DMS 273 (cell line): ENCODE data around the gene POU6F1.

ENCODE experiments used
- DNase-seq: peaks from one replicate; lab custom pipeline; 2025; ENCODE audit not compliant: unreplicated experiment; lab: John Stamatoyannopoulos, UW

Gene POU6F1

GRCh38 chr12:51198568-51199365 lies 19.1 kb downstream of the POU6F1 start:
- DNase-seq = no peak

- DNase-seq = no peak
These were observed 19.9 kb downstream of the POU6F1 start for GRCh38 chr12:51197736-51198567.

DNA sequence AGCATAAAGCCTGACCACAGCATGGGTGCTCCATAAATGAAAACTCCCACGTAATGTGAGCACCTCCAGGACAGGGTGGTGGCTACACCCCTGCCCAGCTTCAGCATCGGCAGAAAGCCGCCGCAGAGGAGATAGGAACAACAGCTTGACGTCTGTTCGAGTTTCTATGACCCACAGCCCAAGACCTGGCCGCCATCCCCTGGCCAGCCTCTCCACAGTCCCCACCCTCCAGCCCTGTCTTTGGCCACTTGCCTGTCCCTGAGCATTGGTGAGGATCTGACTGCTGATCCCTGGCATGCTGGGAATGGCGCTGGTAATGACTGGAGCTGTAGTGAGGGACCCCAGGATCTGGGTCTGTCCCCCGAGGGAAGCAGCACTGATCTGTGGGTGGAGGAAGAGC lies 21.3 kb downstream of the POU6F1 start:
- no peak for DNase-seq

DNA sequence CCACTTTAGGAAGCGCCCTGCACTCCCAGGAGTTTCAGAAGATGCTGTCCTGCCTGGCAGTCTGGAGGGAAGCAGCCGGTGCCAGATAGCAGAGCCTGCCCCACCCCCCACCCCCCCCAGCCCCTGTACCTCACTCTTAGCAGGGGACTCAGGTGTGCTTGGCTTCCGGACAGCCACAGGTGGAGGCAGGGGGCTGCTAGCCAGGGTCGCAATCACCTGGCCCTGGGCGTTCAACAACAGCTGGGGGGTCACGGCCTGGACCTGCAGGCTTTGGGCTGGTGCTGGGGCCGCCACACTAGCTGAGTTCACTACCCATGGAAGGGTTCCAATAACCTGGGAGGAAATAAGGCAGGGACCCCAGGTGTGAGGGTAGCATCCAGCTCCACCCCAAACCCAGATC lies 22.0 kb downstream of the POU6F1 start:
- DNase-seq = no peak

DNA sequence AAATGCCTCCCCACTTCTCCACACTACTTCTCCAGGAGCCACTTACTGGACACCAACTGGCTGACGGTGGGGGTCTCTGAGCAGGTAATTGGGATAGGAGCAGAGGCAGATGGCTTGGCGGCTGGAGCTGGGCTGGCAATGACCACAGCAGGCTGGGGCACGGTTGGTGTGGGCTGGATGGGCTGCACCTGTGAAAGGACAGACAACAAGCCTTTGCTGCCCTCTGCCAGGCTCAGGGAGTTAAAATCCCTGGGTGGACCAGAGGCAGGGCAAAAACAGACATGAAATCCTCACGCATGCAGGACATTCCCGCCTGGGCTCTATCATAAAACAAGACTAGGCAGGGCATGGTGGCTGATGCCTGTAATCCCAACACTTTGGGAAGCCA lies 25.6 kb downstream of the POU6F1 start:
- DNase-seq = peak; percentile 8

GRCh38 chr12:51191516-51192283 lies 26.2 kb downstream of the POU6F1 start:
- no peak for DNase-seq

DNA sequence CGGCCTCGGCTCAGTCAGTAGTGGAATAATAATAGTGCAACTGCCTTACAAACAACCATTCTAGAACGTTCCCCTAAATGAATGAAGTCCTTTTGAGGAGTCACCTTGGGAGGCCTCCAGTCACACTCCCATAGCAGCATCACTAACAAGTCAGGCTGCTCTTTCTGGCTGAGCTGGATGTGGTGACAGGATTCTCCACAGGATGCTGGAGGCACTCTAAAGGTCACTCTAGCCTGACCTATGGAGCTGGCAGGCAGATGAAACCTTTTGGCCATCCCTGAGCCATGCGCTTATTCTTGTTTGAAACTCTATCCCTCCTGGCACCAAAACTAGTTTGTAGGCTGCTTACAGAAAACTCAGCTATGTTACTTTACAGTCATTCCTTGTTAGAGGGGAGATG lies 27.0 kb downstream of the POU6F1 start:
- DNase-seq = no peak

- no peak for DNase-seq
These were observed 28.0 kb downstream of the POU6F1 start for GRCh38 chr12:51189790-51190355.

DNA sequence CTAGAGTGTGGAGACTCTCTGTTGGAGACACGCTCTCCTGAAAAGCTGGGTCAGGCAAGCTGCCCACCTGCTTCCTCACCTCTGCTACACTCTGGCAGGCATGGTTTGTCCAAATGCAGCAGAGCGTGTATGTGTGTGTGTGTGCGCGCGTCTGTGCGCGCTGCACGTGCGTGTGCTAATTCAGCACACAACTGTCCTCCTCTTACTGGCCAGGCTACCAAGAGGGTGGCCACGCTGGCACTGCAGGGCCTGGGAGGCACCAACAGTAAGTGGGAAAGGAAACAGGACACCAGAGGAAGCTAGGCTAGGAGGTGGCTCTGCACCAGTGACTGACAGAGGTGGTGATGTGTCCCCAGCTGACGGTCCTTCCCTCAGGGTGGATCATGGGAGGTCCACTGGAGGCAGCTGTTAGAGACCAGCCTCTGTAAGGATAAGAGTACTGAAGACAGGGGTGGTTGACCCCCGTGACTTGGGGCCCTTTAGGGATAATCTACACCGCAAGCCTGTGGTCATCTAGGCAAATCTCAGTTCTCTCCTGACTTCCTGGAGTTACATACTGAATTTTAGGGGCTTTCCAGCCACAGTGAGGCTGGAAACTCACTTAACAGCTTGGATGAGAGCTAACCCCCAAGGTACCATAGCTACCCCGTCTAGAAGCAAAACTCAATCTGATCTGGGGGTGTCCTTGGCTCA lies 29.4 kb downstream of the POU6F1 start:
- no peak for DNase-seq

DNA sequence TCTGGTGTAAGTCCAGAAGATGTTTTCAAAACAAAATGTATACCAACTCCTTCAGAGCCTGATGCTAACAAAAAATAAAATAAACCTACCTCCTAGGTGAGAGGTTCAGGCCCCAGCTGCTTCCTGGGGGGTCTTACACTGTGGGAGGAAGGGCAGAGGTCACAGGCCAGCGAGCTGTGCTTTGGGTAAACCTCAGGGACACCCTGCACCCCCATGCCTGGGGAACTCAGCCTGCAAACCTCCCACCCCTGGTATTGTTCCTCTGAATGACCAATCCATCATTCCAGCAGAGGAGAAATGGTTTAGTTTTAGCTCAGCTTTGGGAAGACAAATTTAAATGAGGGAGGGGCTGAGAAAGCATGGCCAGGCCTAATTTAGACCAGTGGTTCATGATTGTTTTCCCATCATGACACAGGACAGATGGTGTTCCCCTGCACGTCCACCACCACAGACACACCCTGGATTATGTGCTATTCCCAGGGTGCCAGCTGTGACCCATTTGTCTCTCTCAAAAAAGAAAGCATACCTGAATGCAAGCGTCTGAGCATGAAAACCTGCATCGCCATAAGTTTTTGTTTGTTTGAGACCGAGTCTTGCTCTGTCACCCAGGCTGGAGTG lies 30.4 kb downstream of the POU6F1 start:
- peak; percentile 30 for DNase-seq

- DNase-seq = no peak
These were observed 31.3 kb downstream of the POU6F1 start for GRCh38 chr12:51186465-51187085.

- DNase-seq = no peak
These were observed 32.6 kb downstream of the POU6F1 start for GRCh38 chr12:51185171-51185717.

- peak; percentile 94 for DNase-seq
These were observed 34.0 kb downstream of the POU6F1 start for GRCh38 chr12:51183816-51184215.

GRCh38 chr12:51183349-51183748 lies 34.5 kb downstream of the POU6F1 start:
- no peak for DNase-seq

DNA sequence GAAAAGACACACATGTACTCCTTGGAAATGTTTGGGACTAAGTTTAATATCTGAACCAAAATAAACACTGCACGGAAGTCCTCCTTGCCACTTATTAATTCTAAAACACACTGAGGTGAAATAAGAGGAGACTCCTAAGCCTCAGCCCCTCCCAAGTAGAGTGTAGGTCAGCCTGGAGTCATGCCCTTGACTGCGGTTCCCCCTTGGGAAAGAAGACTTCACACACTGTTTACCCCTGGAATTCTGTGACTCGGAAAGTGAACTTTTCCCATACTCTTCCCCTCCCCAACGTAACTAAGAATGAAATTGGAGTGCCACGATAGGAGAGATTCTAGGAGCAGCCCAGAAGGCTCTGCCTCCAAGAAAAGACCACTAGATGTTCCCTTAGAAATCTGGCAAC lies 36.3 kb downstream of the POU6F1 start:
- no peak for DNase-seq

GRCh38 chr12:51177897-51178296 lies 40.0 kb downstream of the POU6F1 start:
- DNase-seq = no peak

GRCh38 chr12:51174501-51174900 lies 43.4 kb downstream of the POU6F1 start:
- no peak for DNase-seq

DNA sequence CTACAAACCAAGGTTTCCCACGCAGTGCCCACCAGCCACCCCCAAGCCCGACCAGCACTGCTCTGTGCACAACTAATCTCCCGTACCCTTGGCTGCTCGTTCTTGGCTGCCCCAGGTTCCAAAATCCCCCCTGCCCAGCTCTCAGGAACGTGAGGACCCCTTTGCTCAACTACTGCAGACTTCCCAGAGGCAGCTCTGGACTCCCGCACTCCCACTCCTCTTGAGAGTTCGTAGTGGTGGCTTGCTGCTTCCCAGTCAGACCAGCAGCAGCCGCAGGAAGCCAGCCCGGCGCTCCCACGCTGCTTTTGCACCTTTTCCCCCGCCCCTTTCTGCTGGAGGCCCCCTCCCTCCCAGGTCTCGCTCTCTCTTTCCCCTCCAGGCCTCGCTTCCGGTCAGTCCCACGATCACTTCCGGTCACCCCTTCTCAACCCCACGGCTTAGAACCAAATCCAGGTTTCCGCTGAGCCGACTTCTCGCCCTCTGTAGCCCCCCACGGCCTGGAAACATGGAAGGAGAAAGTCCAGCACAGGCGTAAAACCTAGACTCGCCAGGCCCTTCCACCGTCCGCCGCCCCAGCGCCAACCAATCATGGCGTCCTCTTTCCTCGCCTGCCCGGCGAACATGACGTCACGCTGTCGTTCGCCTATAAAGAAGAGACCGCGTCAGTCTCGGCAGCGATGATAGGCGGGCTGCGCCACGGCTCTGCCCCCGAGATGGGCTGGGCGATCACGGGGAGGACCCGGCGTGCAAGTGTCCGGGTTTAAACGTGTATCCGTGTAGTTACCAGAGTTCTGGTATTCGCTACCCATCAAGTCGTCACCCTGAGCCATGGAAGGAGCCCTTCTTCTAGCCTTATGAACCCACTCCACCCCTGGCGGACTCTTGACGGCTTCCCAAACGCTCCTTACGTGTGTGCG lies 45.1 kb downstream of the POU6F1 start, which contains the start of gene TFCP2:
Gene TFCP2 (minus strand): TSS at position 621 of the 917 bp plus-strand sequence. CDS start 713 bp downstream, outside the sequence.
- peak; percentile 96 for DNase-seq
